ENCODE results near the gene SLC38A7.
"Not testable (repeated sequence)": the region's sequence is repeated elsewhere in the genome, so short reads cannot be mapped to it uniquely, and the experiment has no call there.

GRCh38 chr16:58659911-58660310 lies 24.7 kb downstream of the SLC38A7 start:
- not testable (repeated sequence) for TF ChIP-seq CTCF (IDR thresholded peaks at IDR 0.05; ENCODE audit: low read depth, low read length); MAX (IDR thresholded peaks at IDR 0.05; ENCODE audit: low read depth, low read length); MYC (IDR thresholded peaks at IDR 0.05; ENCODE audit: low read depth, low read length); POLR2A (IDR thresholded peaks at IDR 0.05; ENCODE audit: extremely low read depth, insufficient read length)
